ENCODE data around the gene SLC35A2. TPM values are rescaled to one million over a fixed set of nuclear protein-coding genes. Genes with fewer than 3 reads are reported as not detected.

Gene SLC35A2
- total RNA-seq, 2 experiments from 2014 or later, result 9.9 to 22.2 TPM

GRCh38 chrX:48897157-48897624, 14.3 kb downstream of the SLC35A2 start:
- ChIA-PET CTCF (ENCODE audit: unreplicated experiment) (interaction anchor here (0.5 kb wide), 1 partner anchor 24 kb away, joined by 4 read pairs; no protein-coding TSS in a partner anchor), POLR2A (interaction anchor here (1.0 to 1.5 kb wide), 3 partner anchors 11 to 249 kb away, joined by 3 to 6 read pairs (median 3); no protein-coding TSS in a partner anchor)
- peaks cover 38% of the 10 kb centered on the region for H3K36me3 ChIP-seq (ENCODE audit: insufficient read depth, low read length)
- no peaks in the 10 kb centered on the region for H3K9me2 ChIP-seq (ENCODE audit: insufficient read depth, low read length)
- BruUV-seq (replicated peaks), result no TSS peak
- peak; percentile 78 for DNase-seq (ENCODE audit: low spot score)
- peaks cover 41% of the 10 kb centered on the region for H3K79me2 ChIP-seq (ENCODE audit: insufficient read depth, low read depth, low read length)
- H3K4me1 ChIP-seq (ENCODE audit: insufficient read depth, low read length, poor library complexity, severe bottlenecking), result peaks cover 19% of the 10 kb centered on the region
- TF ChIP-seq CTCF (conservative IDR thresholded peaks at IDR 0.05; ENCODE audit: low read length), result no peak
- TF ChIP-seq EZH2phosphoT487 (IDR thresholded peaks at IDR 0.05; ENCODE audit: borderline replicate concordance, low read depth, low read length), result no peak
- intact Hi-C loops (cut with micrococcal nuclease; ENCODE audit: unreplicated experiment), result loop anchor here (5.0 to 10.0 kb wide), 4 partner anchors 40 to 265 kb away; partner anchors contain the start of genes HDAC6 and TFE3
- peak overlapping the region; percentile 84 for H3K4me3 ChIP-seq (ENCODE audit: low read depth, low read length, poor library complexity, severe bottlenecking)
- peaks cover 5% of the 10 kb centered on the region for H4K20me1 ChIP-seq (ENCODE audit: insufficient read depth, low read length)
- H3K9me3 ChIP-seq (ENCODE audit: low read length), result no peaks in the 10 kb centered on the region
- peak overlapping the region; percentile 87 for H3K27ac ChIP-seq (ENCODE audit: low read depth, low read length, poor library complexity, severe bottlenecking)
- peak overlapping the region; percentile 57; the same call in 1 of the 2 replicates for H2AFZ ChIP-seq (ENCODE audit: low read length)
- peak overlapping the region; percentile 97 for H3K4me2 ChIP-seq (ENCODE audit: low read length)

GRCh38 chrX:48896611-48897011, 14.8 kb downstream of the SLC35A2 start:
- H3K36me3 ChIP-seq (ENCODE audit: insufficient read depth, low read length), result peaks cover 32% of the 10 kb centered on the region
- no peaks in the 10 kb centered on the region for H3K9me3 ChIP-seq (ENCODE audit: low read length)
- ChIA-PET POLR2A (interaction anchor here (1.5 kb wide), 2 partner anchors 10 to 42 kb away, joined by 3 to 6 read pairs; no protein-coding TSS in a partner anchor), CTCF (ENCODE audit: unreplicated experiment) (no interaction called here)
- H4K20me1 ChIP-seq (ENCODE audit: insufficient read depth, low read length), result peaks cover 5% of the 10 kb centered on the region
- H3K4me3 ChIP-seq (ENCODE audit: low read depth, low read length, poor library complexity, severe bottlenecking), result peak overlapping the region; percentile 84
- BruUV-seq (replicated peaks), result no TSS peak
- H3K9me2 ChIP-seq (ENCODE audit: insufficient read depth, low read length), result no peaks in the 10 kb centered on the region
- H3K4me1 ChIP-seq (ENCODE audit: insufficient read depth, low read length, poor library complexity, severe bottlenecking), result peaks cover 24% of the 10 kb centered on the region
- H3K79me2 ChIP-seq (ENCODE audit: insufficient read depth, low read depth, low read length), result peaks cover 41% of the 10 kb centered on the region
- intact Hi-C loops (cut with micrococcal nuclease; ENCODE audit: unreplicated experiment), result loop anchor here (5.0 to 10.0 kb wide), 4 partner anchors 41 to 264 kb away; partner anchors contain the start of genes HDAC6 and TFE3
- H3K4me2 ChIP-seq (ENCODE audit: low read length), result peak overlapping the region; percentile 97
- TF ChIP-seq CTCF (conservative IDR thresholded peaks at IDR 0.05; ENCODE audit: low read length), result no peak
- no peak for TF ChIP-seq EZH2phosphoT487 (IDR thresholded peaks at IDR 0.05; ENCODE audit: borderline replicate concordance, low read depth, low read length)
- no peak overlapping the region; the same call in 1 of the 2 replicates for H2AFZ ChIP-seq (ENCODE audit: low read length)
- DNase-seq (ENCODE audit: low spot score), result peak; percentile 46
- H3K27ac ChIP-seq (ENCODE audit: low read depth, low read length, poor library complexity, severe bottlenecking), result peak overlapping the region; percentile 87

GRCh38 chrX:48894891-48895290, 16.6 kb downstream of the SLC35A2 start:
- Histone ChIP-seq H3K79me2 (ENCODE audit: insufficient read depth, low read depth, low read length) (peaks cover 37% of the 10 kb centered on the region), H3K9me3 (ENCODE audit: low read length) (no peaks in the 10 kb centered on the region), H3K36me3 (ENCODE audit: insufficient read depth, low read length) (peaks cover 23% of the 10 kb centered on the region; the same call in 1 of the 2 replicates), H3K9me2 (ENCODE audit: insufficient read depth, low read length) (no peaks in the 10 kb centered on the region), H3K27ac (ENCODE audit: low read depth, low read length, poor library complexity, severe bottlenecking) (no peak overlapping the region), H2AFZ (ENCODE audit: low read length) (no peak overlapping the region), H4K20me1 (ENCODE audit: insufficient read depth, low read length) (peaks cover 5% of the 10 kb centered on the region), H3K4me3 (ENCODE audit: low read depth, low read length, poor library complexity, severe bottlenecking) (no peak overlapping the region), H3K4me1 (ENCODE audit: insufficient read depth, low read length, poor library complexity, severe bottlenecking) (peaks cover 36% of the 10 kb centered on the region), H3K4me2 (ENCODE audit: low read length) (no peak overlapping the region)
- no peak for TF ChIP-seq EZH2phosphoT487 (IDR thresholded peaks at IDR 0.05; ENCODE audit: borderline replicate concordance, low read depth, low read length)
- TF ChIP-seq CTCF (conservative IDR thresholded peaks at IDR 0.05; ENCODE audit: low read length), result no peak
- no peak for DNase-seq (ENCODE audit: low spot score)
- ChIA-PET CTCF (ENCODE audit: unreplicated experiment) (no interaction called here), POLR2A (interaction anchor here (0.6 kb wide), 1 partner anchor 282 kb away, joined by 3 read pairs; no protein-coding TSS in a partner anchor)
- BruUV-seq (replicated peaks), result no TSS peak
- intact Hi-C loops (cut with micrococcal nuclease; ENCODE audit: unreplicated experiment), result loop anchor here (5.0 to 10.0 kb wide), 5 partner anchors 42 to 263 kb away; partner anchors contain the start of genes HDAC6 and TFE3

Measured in OCI-LY7 (cell line).